SK-N-SH (cell line): ENCODE results near the gene TSPAN11. TPM values are rescaled to one million over a fixed set of nuclear protein-coding genes. Genes with fewer than 3 reads are reported as not detected.

Experiments used
- CTCF ChIA-PET: fragments of 300-600, 350-600 bp; formaldehyde crosslinking; extraction: SDS; loops from one replicate; lab custom pipeline; 2021; lab: Yijun Ruan, JAX
- POLR2A ChIA-PET: fragments of 350-600 bp; sonication (Branson Sonifier 250); formaldehyde crosslinking; extraction: SDS; loops from one replicate; lab custom pipeline; 2020; ENCODE audit warnings: antibody characterized with exemption, inconsistent platforms; lab: Yijun Ruan, JAX
- DNase-seq: peaks from one replicate; pipeline ENCODE4 v3.0.0; 2012
- H2AFZ ChIP-seq: fragments of 200-600 bp; sonication (generic); 2 replicates; pipeline ENCODE4 v1.8.1; 2016; ENCODE audit warnings: antibody characterized with exemption, mild to moderate bottlenecking, low read depth
- H3F3A ChIP-seq: fragments of 200-600 bp; sonication (generic); replicated peaks from 2 replicates; pipeline ENCODE3; 2016; ENCODE audit warnings: antibody characterized with exemption, mild to moderate bottlenecking; ENCODE audit not compliant: insufficient read depth
- H3K27ac ChIP-seq, 2 experiments: fragments of 200-500 bp in 1 of 2; fragments of 200-600 bp in 1 of 2; sonication (Bioruptor generic) in 1 of 2; sonication (generic), shearing (Covaris generic) in 1 of 2; 2 replicates each; pipeline versions ENCODE4 v1.5.1 to v1.6.1; 2014 to 2016; ENCODE audit warnings: low read depth in 2 of 2, inconsistent platforms in 1 of 2, low read length in 1 of 2, mild to moderate bottlenecking in 1 of 2, mixed read lengths in 1 of 2
- H3K27me3 ChIP-seq: fragments of 200-600 bp; sonication (generic), shearing (Covaris generic); 2 replicates; pipeline ENCODE4 v1.6.1; 2016; ENCODE audit warnings: mixed run types; ENCODE audit not compliant: insufficient read depth
- H3K36me3 ChIP-seq, 2 experiments: fragments of 200-500 bp in 1 of 2; fragments of 200-600 bp in 1 of 2; sonication (Bioruptor generic) in 1 of 2; sonication (generic) in 1 of 2; replicated peaks in 1 of 2; 2 replicates each; pipeline versions ENCODE3 to v1.5.1; 2014 to 2016; ENCODE audit warnings: low read length in 1 of 2, mild to moderate bottlenecking in 1 of 2; ENCODE audit not compliant: insufficient read depth in 2 of 2, control insufficient read depth in 1 of 2
- H3K4me1 ChIP-seq, 2 experiments: fragments of 200-500 bp in 1 of 2; fragments of 200-600 bp in 1 of 2; sonication (Bioruptor generic) in 1 of 2; sonication (generic), shearing (Covaris generic) in 1 of 2; 2 replicates each; pipeline versions ENCODE4 v1.5.1 to v1.6.1; 2014 to 2016; ENCODE audit warnings: low read depth in 1 of 2, low read length in 1 of 2, mixed run types in 1 of 2; ENCODE audit not compliant: insufficient read depth in 2 of 2, control insufficient read depth in 1 of 2
- H3K4me2 ChIP-seq: fragments of 200-600 bp; sonication (generic), shearing (Covaris generic); 2 replicates; pipeline ENCODE4 v1.6.1; 2017; ENCODE audit warnings: mixed run types
- H3K4me3 ChIP-seq, 2 experiments: fragments of 200-500 bp in 1 of 2; fragments of 200-600 bp in 1 of 2; sonication (Bioruptor generic) in 1 of 2; sonication (generic), shearing (Covaris generic) in 1 of 2; 2 replicates each; pipeline versions ENCODE4 v1.5.1 to v1.8.1; 2014 to 2016; ENCODE audit warnings: low read depth in 2 of 2, inconsistent platforms in 1 of 2, low read length in 1 of 2, mild to moderate bottlenecking in 1 of 2, mixed read lengths in 1 of 2, moderate library complexity in 1 of 2
- H3K79me2 ChIP-seq: fragments of 200-600 bp; sonication (generic); 2 replicates; pipeline ENCODE4 v1.8.1; 2017; ENCODE audit warnings: mild to moderate bottlenecking; ENCODE audit not compliant: insufficient read depth
- H3K9ac ChIP-seq: fragments of 200-600 bp; sonication (generic); 2 replicates; pipeline ENCODE4 v1.6.1; 2017; ENCODE audit warnings: mixed run types
- H3K9me2 ChIP-seq: fragments of 200-600 bp; sonication (generic); 2 replicates; pipeline ENCODE4 v1.6.1; 2017; ENCODE audit warnings: mixed run types
- H3K9me3 ChIP-seq: fragments of 200-600 bp; sonication (generic); 2 replicates; pipeline ENCODE4 v1.6.1; 2017; ENCODE audit warnings: mixed run types, mild to moderate bottlenecking, moderate library complexity
- H4K20me1 ChIP-seq: fragments of 200-600 bp; sonication (generic); 2 replicates; pipeline ENCODE4 v1.6.1; 2017; ENCODE audit warnings: mild to moderate bottlenecking, mixed run types; ENCODE audit not compliant: insufficient read depth
- CTCF ChIP-seq: fragments of 200-600 bp; sonication (generic); IDR thresholded peaks from 2 replicates; pipeline ENCODE4 v1.6.1; 2017; ENCODE audit warnings: antibody characterized with exemption, mild to moderate bottlenecking, moderate library complexity
- ELF1 ChIP-seq: IDR thresholded peaks from 2 replicates; pipeline ENCODE4 v1.4.0; 2012
- EP300 ChIP-seq, 2 experiments: IDR thresholded peaks; 2 replicates each; pipeline versions ENCODE4 v1.4.0 to v1.6.1; 2012; ENCODE audit warnings: borderline replicate concordance in 1 of 2, low read depth in 1 of 2, low read length in 1 of 2
- EZH2phosphoT487 ChIP-seq: fragments of 200-600 bp; sonication (generic); IDR thresholded peaks from 2 replicates; pipeline ENCODE4 v1.6.1; 2017; ENCODE audit warnings: low read depth, mixed run types, mild to moderate bottlenecking, antibody characterized with exemption, moderate library complexity, borderline replicate concordance
- FOXM1 ChIP-seq: IDR thresholded peaks from 2 replicates; pipeline ENCODE4 v1.4.0; 2012; ENCODE audit warnings: low read depth, mild to moderate bottlenecking
- JUND ChIP-seq: IDR thresholded peaks from 2 replicates; pipeline ENCODE4 v1.4.0; 2012
- MAX ChIP-seq: IDR thresholded peaks from 2 replicates; pipeline ENCODE4 v1.4.0; 2012; ENCODE audit warnings: low read depth
- MEF2A ChIP-seq: IDR thresholded peaks from 2 replicates; pipeline ENCODE4 v1.4.0; 2012; ENCODE audit warnings: low read depth, borderline replicate concordance
- MXI1 ChIP-seq: IDR thresholded peaks from 2 replicates; pipeline ENCODE4 v1.6.1; 2012; ENCODE audit warnings: mild to moderate bottlenecking, low read depth, low read length, improper control_type of control experiment
- NFIC ChIP-seq: IDR thresholded peaks from 2 replicates; pipeline ENCODE4 v1.4.0; 2012; ENCODE audit warnings: borderline replicate concordance
- NRF1 ChIP-seq: IDR thresholded peaks from 2 replicates; pipeline ENCODE4 v1.6.1; 2012; ENCODE audit warnings: low read depth, mild to moderate bottlenecking, low read length
- POLR2AphosphoS5 ChIP-seq: IDR thresholded peaks from 2 replicates; pipeline ENCODE4 v1.6.1; 2012; ENCODE audit warnings: low read depth, low read length
- REST ChIP-seq: IDR thresholded peaks from 2 replicates; pipeline ENCODE4 v1.6.1; 2012; ENCODE audit warnings: mild to moderate bottlenecking, low read depth, low read length, moderate library complexity
- RFX5 ChIP-seq: IDR thresholded peaks from 2 replicates; pipeline ENCODE4 v1.6.1; 2012; ENCODE audit warnings: mild to moderate bottlenecking, improper control_type of control experiment, low read length
- SIN3A ChIP-seq: IDR thresholded peaks from 2 replicates; pipeline ENCODE4 v1.6.1; 2012; ENCODE audit warnings: low read depth, mild to moderate bottlenecking, low read length, moderate library complexity, borderline replicate concordance
- TAF1 ChIP-seq: IDR thresholded peaks from 2 replicates; pipeline ENCODE4 v1.6.1; 2012; ENCODE audit warnings: low read depth, mild to moderate bottlenecking, low read length, moderate library complexity, borderline replicate concordance
- TEAD4 ChIP-seq: IDR thresholded peaks from 2 replicates; pipeline ENCODE4 v1.4.0; 2012; ENCODE audit warnings: mild to moderate bottlenecking, borderline replicate concordance; ENCODE audit not compliant: insufficient read depth
- YY1 ChIP-seq: IDR thresholded peaks from 2 replicates; pipeline ENCODE4 v1.4.0; 2012; ENCODE audit warnings: low read depth, mild to moderate bottlenecking
- WGBS: methylation state at CpG from one replicate; pipeline ENCODE4 v1.1.6; 2017; ENCODE audit warnings: low lambda C conversion rate; 5-methylcytosine and 5-hydroxymethylcytosine counted together
- polyA plus RNA-seq, 3 experiments: library from polyadenylated mRNA; depleted of rRNA; stranded (reverse); fragments of >200 nt; gene quantifications; 2 replicates each; pipeline ENCODE4 v1.2.3, GENCODE V29; 2012

Gene TSPAN11
- polyA plus RNA-seq, 1 of the 3 experiments (the other 2 are of a cell fraction) = 6.4 TPM

GRCh38 chr12:31008241-31008761, 81.8 kb downstream of the TSPAN11 start:
- Histone ChIP-seq H3K27me3 (no peaks in the 10 kb centered on the region), H3K4me3 (no peak overlapping the region), H3K27ac (no peak overlapping the region), H3K9me2 (no peaks in the 10 kb centered on the region), H3K4me1 (peaks cover 3 to 9% of the 10 kb centered on the region in 2 experiments; a peak in 2 of 4 replicates), H3F3A (no peaks in the 10 kb centered on the region), H4K20me1 (no peaks in the 10 kb centered on the region), H3K9me3 (no peaks in the 10 kb centered on the region), H3K4me2 (no peak overlapping the region), H3K79me2 (no peaks in the 10 kb centered on the region), H2AFZ (no peak overlapping the region), H3K9ac (no peak overlapping the region), H3K36me3 (no peaks in the 10 kb centered on the region)
- POLR2A ChIA-PET = no interaction called here
- TF ChIP-seq RFX5 = no peak
- TF ChIP-seq TAF1 = no peak
- TF ChIP-seq TEAD4 = no peak
- TF ChIP-seq ELF1 = no peak
- TF ChIP-seq MXI1 = no peak
- TF ChIP-seq CTCF = no peak
- no peak for TF ChIP-seq FOXM1
- no peak for TF ChIP-seq EP300 (IDR thresholded peaks at IDR 0.05; ENCODE audit: borderline replicate concordance in 1 of 2, low read depth in 1 of 2, low read length in 1 of 2)
- CTCF ChIA-PET = interaction anchor here (1.0 to 1.8 kb wide), 4 partner anchors 23 to 264 kb away, joined by 3 to 6 read pairs (median 4); no protein-coding TSS in a partner anchor
- no peak for DNase-seq
- 94% methylated on average over 2 of the region's 6 CpGs for WGBS

GRCh38 chr12:31008961-31009840, 82.7 kb downstream of the TSPAN11 start:
- H2AFZ ChIP-seq = no peak overlapping the region
- H3K27ac ChIP-seq = no peak overlapping the region
- H3K27me3 ChIP-seq = no peaks in the 10 kb centered on the region
- no peak overlapping the region for H3K4me2 ChIP-seq
- no peak for TF ChIP-seq EZH2phosphoT487
- no peak for TF ChIP-seq REST
- TF ChIP-seq POLR2AphosphoS5 = no peak
- no peak for TF ChIP-seq ELF1
- TF ChIP-seq NRF1 = no peak
- no peak for TF ChIP-seq MEF2A
- no peak for TF ChIP-seq JUND
- TF ChIP-seq MAX = no peak
- no peak for TF ChIP-seq TEAD4
- TF ChIP-seq YY1 = no peak
- TF ChIP-seq NFIC = no peak
- TF ChIP-seq SIN3A = no peak
- ChIA-PET CTCF (interaction anchor here (1.0 to 1.8 kb wide), 5 partner anchors 23 to 263 kb away, joined by 3 to 6 read pairs (median 4); no protein-coding TSS in a partner anchor), POLR2A (no interaction called here)
- H3K4me1 ChIP-seq = peaks cover 3 to 9% of the 10 kb centered on the region in 2 experiments; a peak in 2 of 4 replicates
- H3K9me3 ChIP-seq = no peaks in the 10 kb centered on the region
- H3K4me3 ChIP-seq = no peak overlapping the region
- H3F3A ChIP-seq = no peaks in the 10 kb centered on the region
- no peak overlapping the region for H3K9ac ChIP-seq
- H3K79me2 ChIP-seq = no peaks in the 10 kb centered on the region
- H3K36me3 ChIP-seq = no peaks in the 10 kb centered on the region
- no peaks in the 10 kb centered on the region for H4K20me1 ChIP-seq
- WGBS = 76% methylated on average over 15 of the region's 19 CpGs
- DNase-seq = no peak
- H3K9me2 ChIP-seq = no peaks in the 10 kb centered on the region
